ENCODE data around the gene SPOCK3.

GRCh38 chr4:166724369-166724768 is 509.9 kb downstream of the SPOCK3 start:
- TF ChIP-seq EZH2 (IDR thresholded peaks at IDR 0.05; ENCODE audit: low read length, unreplicated experiment) (no peak), EZH2phosphoT487 (IDR thresholded peaks at IDR 0.05; ENCODE audit: borderline replicate concordance, low read length) (no peak)
- TF ChIP-seq, protein P1, sequence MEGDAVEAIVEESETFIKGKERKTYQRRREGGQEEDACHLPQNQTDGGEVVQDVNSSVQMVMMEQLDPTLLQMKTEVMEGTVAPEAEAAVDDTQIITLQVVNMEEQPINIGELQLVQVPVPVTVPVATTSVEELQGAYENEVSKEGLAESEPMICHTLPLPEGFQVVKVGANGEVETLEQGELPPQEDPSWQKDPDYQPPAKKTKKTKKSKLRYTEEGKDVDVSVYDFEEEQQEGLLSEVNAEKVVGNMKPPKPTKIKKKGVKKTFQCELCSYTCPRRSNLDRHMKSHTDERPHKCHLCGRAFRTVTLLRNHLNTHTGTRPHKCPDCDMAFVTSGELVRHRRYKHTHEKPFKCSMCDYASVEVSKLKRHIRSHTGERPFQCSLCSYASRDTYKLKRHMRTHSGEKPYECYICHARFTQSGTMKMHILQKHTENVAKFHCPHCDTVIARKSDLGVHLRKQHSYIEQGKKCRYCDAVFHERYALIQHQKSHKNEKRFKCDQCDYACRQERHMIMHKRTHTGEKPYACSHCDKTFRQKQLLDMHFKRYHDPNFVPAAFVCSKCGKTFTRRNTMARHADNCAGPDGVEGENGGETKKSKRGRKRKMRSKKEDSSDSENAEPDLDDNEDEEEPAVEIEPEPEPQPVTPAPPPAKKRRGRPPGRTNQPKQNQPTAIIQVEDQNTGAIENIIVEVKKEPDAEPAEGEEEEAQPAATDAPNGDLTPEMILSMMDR (conservative IDR thresholded peaks at IDR 0.05; ENCODE audit: low read depth, low read length): no peak

Data from PC-3 (cell line).